OCI-LY1 (cell line): ENCODE measurements around the gene LAG3.

ENCODE experiments used
- CTCF ChIP-seq: fragments of 200-600 bp; sonication (generic), shearing (Covaris generic); IDR thresholded peaks from 2 replicates; pipeline ENCODE4 v1.5.1; 2017; ENCODE audit warnings: mild to moderate bottlenecking, antibody characterized with exemption, low read length, moderate library complexity, mixed read lengths
- EZH2 ChIP-seq: fragments of 200-600 bp; sonication (generic), shearing (Covaris generic); IDR thresholded peaks from 2 replicates; pipeline ENCODE4 v1.8.0; 2017; ENCODE audit warnings: borderline replicate concordance, mixed run types, mild to moderate bottlenecking, antibody characterized with exemption, low read length, moderate library complexity, mixed read lengths

- TF ChIP-seq CTCF = no peak
- no peak for TF ChIP-seq EZH2
Measured at GRCh38 chr12:6724409-6724797, 47.9 kb upstream of the LAG3 start.
